Astrocyte of the hippocampus (primary cell): ENCODE data around the gene ZBTB47.

ENCODE experiments used
- DNase-seq: peaks from one replicate; pipeline ENCODE4 v3.0.0; 2011; ENCODE audit warnings: low read depth, low spot score

ZBTB47 gene

DNA sequence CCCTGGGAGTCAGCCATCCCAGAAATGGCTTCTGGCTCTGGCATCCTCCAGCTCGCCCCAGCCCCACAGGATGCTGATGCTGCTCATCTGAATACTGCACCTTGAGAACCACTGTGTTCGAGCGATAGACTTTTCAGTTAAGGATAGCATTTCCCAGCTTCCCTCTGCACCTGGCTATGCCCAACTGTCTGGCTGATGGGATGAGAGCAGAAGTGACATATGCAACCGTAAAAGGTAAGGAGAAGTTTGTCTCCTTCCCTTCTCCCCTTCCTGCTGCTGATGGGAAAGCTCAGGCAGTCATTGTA, 58.8 kb downstream of the ZBTB47 start:
- DNase-seq: no peak

DNA sequence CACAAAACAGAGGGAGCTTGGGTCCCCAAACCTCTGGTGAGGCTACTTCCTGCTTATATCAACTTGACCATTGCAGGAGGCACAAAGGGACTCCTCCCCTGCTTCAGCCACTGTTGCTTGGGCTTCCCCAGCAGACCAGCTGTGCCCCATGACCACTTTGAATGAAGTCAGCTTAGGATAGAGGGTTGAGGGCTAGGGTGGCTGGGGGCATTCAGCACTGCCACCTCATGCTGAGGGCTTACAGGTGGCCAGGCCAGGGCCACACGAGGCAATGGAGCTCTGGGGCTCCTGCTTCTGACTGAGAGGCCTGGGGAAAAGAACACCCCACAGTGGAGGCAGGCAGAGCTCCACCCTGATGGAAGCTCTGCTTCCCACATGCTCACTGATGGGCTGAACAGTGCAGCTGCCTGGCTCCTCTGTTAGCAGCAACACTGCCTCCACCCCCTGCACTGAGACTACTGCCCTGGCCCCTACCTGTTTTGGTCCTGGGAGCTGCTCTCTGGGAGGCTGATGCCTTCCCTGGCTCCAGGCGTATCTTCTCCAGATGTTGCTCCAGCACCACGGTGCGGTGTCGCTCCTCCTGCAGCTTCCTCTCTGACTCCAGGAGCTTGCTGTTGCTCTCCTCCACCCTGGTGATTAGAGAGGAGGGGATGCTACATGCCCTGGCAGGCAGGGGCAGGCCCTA, 59.3 kb downstream of the ZBTB47 start:
- no peak for DNase-seq

DNA sequence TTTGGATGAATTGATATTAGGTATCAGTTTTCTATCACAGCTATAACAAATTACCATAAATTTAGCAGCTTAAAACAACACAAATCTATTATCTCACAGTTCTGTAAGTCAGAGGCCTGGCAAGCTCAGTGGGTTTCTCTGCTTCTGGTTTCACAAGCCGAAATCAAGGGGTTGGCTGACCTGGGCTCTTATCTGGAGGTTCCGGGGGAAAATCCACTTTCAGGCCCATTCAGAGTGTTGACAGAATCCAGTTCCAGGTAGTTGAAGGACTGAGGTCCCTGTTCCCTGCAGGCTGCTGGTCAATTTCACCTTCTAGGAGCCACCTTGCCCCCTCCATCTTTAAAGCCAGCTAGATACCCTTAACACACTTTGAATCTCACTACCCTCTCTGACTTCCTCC, 60.2 kb downstream of the ZBTB47 start:
- DNase-seq: no peak

GRCh38 chr3:42714171-42714852, 60.8 kb downstream of the ZBTB47 start:
- no peak for DNase-seq
